HL-60/S4 treated with retinoic acid at 250 ng/mL for 4 days and 3 days (cell line): Measurements from ENCODE around the gene ANKS1A.
"Not testable (repeated sequence)": the region's sequence is repeated elsewhere in the genome, so short reads cannot be mapped to it uniquely, and the experiment has no call there.

Source experiments
- in situ Hi-C: fragments of 300-500 bp; cut with MboI; formaldehyde crosslinking; loops from 2 replicates; pipeline ENCODE4 v1.7.0; 2022; ENCODE audit warnings: low sequenced_read_pairs

ANKS1A gene

GRCh38 chr6:34985236-34985635 is 96.2 kb downstream of the ANKS1A start:
- in situ Hi-C loops, result loop anchor here (25.0 kb wide), 1 partner anchor 252 kb away; no protein-coding TSS in a partner anchor

- in situ Hi-C loops, result loop anchor here (25.0 kb wide), 1 partner anchor 250 kb away; no protein-coding TSS in a partner anchor
These were observed 97.8 kb downstream of the ANKS1A start for GRCh38 chr6:34986845-34987246.

DNA sequence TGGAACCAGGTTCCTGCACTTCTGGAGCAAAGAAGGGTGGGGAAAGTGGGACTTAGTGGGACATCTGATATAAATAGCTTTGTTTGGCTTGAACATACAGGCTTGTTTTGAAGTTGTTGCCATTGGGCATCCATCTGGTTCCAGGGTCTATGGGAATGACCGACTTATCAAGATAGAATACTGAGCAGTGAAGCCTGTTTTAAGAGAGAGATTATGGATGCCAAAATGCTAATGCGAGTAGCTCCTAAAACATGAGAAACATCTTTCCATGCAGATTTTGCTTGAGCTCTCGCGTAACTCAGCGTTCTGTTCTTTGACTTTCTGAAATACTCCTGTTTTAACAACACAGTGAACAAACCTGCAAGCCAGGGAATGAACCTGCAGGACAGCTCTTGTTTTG is 98.5 kb downstream of the ANKS1A start:
- in situ Hi-C loops, result loop anchor here (25.0 kb wide), 1 partner anchor 250 kb away; no protein-coding TSS in a partner anchor

DNA sequence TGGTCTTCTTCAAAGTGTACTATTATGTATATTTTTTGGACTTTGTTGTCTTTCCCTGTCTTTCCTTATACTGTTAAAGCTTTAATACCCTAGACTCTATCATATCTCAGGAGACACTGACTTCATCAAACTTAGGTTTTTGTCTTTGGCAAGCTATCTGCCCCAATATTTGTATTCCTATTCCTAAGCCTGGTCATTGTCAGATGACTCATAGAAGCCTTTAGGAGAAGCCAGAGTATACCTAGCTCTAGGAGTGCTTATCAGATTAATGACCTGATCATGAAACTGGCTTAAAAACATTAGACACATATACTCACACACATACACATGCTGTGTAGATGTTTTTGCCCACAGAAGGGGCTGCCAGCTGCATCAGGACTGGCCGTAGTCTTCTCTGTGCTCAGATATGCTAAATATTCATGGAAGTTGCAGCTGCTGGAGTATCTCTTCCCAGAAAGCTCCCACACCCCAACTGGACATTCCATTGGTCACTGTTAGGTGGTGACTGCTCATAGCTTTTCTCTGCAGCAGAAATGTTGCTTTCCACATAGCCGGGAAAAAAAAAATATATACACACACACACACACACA is 102.0 kb downstream of the ANKS1A start:
- in situ Hi-C loops, result loop anchor here (25.0 kb wide), 1 partner anchor 246 kb away; no protein-coding TSS in a partner anchor

DNA sequence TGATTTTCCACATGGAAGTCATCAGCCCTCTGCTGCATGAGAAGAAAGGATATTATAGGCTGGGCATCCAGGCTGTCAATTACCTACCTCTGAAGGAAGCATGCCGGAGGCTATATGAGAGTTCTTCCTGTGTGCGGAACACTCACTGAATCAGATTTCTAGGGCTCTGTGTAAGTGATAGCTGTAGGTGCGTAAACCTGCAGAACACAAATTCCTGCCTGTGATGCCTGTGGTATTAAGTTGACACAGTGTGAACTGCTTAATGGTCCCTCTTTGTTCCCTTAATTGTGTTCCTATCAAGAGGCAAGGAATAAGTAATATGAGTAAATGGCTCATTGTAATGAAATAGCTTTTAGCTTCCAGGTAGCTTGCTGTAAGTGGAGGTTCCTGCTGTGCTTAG is 103.3 kb downstream of the ANKS1A start:
- in situ Hi-C loops, result loop anchor here (25.0 kb wide), 1 partner anchor 245 kb away; no protein-coding TSS in a partner anchor

DNA sequence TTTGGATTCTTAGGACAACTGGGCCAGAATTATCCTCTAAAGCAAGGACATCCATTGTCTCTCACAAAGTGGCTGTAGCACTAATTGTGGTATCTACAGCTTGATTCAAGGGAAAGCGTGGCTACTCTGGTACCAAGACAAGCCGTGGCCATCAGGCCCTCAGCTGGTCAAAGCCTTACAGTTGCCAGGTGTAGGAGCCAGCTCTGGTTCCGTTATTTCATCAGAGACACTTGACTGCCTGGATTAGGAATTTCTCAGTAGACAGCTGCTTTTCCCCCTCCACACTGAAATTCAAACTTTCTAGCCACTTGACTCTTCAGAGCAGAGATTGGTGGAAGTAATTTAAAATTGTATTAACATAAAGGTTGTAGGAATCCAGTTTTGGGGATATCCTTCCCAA is 104.2 kb downstream of the ANKS1A start:
- in situ Hi-C loops, result loop anchor here (25.0 kb wide), 1 partner anchor 244 kb away; no protein-coding TSS in a partner anchor

- in situ Hi-C loops, result loop anchor here (25.0 kb wide), 1 partner anchor 243 kb away; no protein-coding TSS in a partner anchor
These were observed 105.6 kb downstream of the ANKS1A start for GRCh38 chr6:34994693-34995092.

GRCh38 chr6:34998417-34998816 is 109.4 kb downstream of the ANKS1A start:
- in situ Hi-C loops, result loop anchor here (25.0 kb wide), 1 partner anchor 239 kb away; no protein-coding TSS in a partner anchor

GRCh38 chr6:34999153-34999552 is 110.1 kb downstream of the ANKS1A start:
- in situ Hi-C loops, result loop anchor here (25.0 kb wide), 1 partner anchor 238 kb away; no protein-coding TSS in a partner anchor

- in situ Hi-C loops, result loop anchor here (25.0 kb wide), 1 partner anchor 237 kb away; no protein-coding TSS in a partner anchor
These were observed 110.9 kb downstream of the ANKS1A start for GRCh38 chr6:34999962-35000361.

DNA sequence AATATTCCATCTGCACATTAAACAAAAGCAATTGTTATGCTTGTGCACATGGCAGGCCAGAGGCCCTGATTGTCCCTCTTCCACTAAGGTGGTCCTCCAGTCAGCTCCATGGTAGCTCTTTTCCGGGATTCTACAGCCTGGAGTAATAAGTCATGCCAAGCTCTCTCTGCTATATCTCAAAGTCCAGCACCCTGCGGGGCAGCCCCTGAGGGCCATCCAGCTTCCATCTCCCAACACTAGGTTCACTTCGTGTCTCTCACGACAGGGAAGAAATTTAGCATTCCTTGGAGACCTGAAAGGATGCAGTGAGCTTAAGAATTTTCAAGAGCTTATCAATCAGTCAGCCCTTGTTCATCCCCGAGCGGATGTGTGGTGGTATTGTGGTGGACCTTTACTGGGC is 112.3 kb downstream of the ANKS1A start:
- in situ Hi-C loops, result not testable (repeated sequence)

GRCh38 chr6:35003886-35004530 is 115.0 kb downstream of the ANKS1A start:
- in situ Hi-C loops, result not testable (repeated sequence)

GRCh38 chr6:35007016-35007415 is 118.0 kb downstream of the ANKS1A start:
- in situ Hi-C loops, result no loop called here

- in situ Hi-C loops, result no loop called here
These were observed 119.8 kb downstream of the ANKS1A start for GRCh38 chr6:35008858-35009257.

DNA sequence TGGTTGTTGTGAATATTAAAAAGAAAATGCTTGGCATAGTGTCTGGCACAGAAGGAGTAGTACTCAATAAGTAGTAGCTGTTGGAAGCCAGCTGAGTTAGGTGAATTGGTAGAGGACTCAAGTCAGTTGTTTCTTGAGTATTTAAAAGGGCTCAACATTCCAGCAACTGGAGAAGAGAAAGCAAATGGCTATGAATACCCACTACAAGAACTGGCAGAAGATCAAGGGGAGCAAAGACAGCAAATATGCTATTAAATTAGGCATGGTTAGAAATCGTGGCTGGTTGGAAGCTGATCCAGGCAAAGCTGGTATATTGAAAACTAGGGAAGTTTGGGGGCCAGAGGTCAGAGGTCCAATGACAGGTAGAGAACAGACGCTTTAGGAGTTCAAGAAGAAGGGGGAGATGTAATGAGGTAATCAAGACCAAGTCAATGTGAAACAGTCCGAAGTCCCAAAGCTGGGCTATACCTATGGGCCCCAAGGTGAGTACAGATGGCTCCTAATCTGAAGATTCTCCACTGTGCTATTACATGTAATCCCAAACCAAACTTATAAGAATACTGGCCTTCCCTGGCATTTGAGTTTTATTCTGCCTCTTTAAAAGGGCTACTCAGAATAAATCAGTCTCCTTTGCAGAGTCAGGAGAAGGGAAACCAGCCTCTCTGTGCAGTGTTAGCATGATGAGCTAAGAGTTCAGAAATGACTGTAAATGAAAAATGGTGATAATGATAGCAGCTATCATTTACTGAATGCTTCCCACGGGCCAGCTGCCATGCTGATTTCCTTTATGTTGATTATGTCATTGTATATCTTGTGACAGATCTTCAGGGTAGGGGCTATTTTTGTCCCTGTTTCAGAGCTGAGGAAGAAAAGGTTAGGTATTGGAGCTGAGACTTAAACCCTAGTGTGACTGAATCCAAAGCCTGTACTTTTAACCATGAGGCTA is 122.3 kb downstream of the ANKS1A start:
- in situ Hi-C loops, result no loop called here

DNA sequence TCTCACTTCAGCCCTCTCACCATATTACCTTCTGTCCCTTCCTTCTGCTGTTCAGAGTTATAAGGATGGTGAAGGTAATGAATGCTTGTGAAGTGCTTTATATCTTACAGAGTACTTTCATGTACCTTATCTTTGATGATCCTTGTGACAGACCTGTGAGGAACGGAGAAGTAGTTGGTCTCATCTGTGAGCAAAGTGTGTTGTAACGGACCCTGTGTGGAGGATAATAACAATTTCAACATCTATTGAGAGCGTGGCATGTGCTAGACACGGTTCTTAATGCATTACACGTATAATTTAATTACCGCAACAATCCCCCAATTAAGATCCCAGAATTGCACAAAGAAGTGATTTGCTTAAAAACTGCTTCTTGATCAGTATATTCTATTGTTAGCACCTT is 124.6 kb downstream of the ANKS1A start:
- in situ Hi-C loops, result no loop called here

GRCh38 chr6:35014341-35014740 is 125.3 kb downstream of the ANKS1A start:
- in situ Hi-C loops, result no loop called here

DNA sequence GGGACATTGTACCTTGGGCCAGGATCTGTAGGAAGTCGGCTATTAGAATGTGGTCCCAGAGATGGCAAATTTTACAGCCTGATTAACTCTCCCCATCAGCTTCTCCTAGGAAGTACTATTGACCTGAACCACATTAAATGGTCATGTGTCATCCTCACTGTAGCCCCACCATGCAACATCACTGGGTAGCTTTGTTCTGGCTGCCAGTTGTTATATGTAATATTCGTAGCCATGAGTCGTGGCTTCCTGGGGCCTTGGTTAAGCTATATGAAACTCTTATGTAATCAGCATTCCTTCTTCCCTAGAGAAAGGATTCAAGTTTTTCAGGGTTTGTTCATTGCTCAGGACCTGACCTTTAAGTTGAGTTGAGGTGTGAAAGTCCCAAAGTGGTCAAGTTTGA is 125.7 kb downstream of the ANKS1A start:
- in situ Hi-C loops, result no loop called here

- in situ Hi-C loops, result no loop called here
These were observed 126.4 kb downstream of the ANKS1A start for GRCh38 chr6:35015476-35015875.

- in situ Hi-C loops, result no loop called here
These were observed 126.9 kb downstream of the ANKS1A start for GRCh38 chr6:35015996-35016395.
